ENCODE data around the gene ATG7.

ATG7 gene

GRCh38 chr3:11589706-11590105 lies 317.5 kb downstream of the ATG7 start:
- Histone ChIP-seq H3K79me2 (ENCODE audit: insufficient read depth, low read length) (peaks cover 100% of the 10 kb centered on the region), H3F3A (ENCODE audit: insufficient read depth) (no peaks in the 10 kb centered on the region), H3K9me3 (ENCODE audit: insufficient read depth, low read length) (no peaks in the 10 kb centered on the region), H3K4me2 (ENCODE audit: low read depth, low read length, poor library complexity, severe bottlenecking) (no peak overlapping the region), H4K20me1 (ENCODE audit: low read depth, low read length) (no peaks in the 10 kb centered on the region; the same call in 1 of the 2 replicates), H3K9ac (ENCODE audit: low read length) (no peak overlapping the region), H3K4me3 (ENCODE audit: insufficient read depth, low read length, poor library complexity, severe bottlenecking) (no peak overlapping the region), H2AFZ (ENCODE audit: low read depth, low read length, severe bottlenecking) (no peak overlapping the region), H3K36me3 (ENCODE audit: low read length) (no peaks in the 10 kb centered on the region), H3K9me2 (replicated peaks; ENCODE audit: insufficient read depth, low read length) (no peaks in the 10 kb centered on the region), H3K27ac (ENCODE audit: low read depth, low read length) (no peak overlapping the region), H3K27me3 (ENCODE audit: low read length) (no peaks in the 10 kb centered on the region)
- TF ChIP-seq CTCF (IDR thresholded peaks at IDR 0.05; ENCODE audit: insufficient read depth, low read length, poor library complexity, severe bottlenecking), result no peak
- TF ChIP-seq EZH2phosphoT487 (conservative IDR thresholded peaks at IDR 0.05; ENCODE audit: low read length), result no peak

- Histone ChIP-seq H4K20me1 (ENCODE audit: low read depth, low read length) (no peaks in the 10 kb centered on the region; the same call in 1 of the 2 replicates), H3F3A (ENCODE audit: insufficient read depth) (no peaks in the 10 kb centered on the region), H2AFZ (ENCODE audit: low read depth, low read length, severe bottlenecking) (no peak overlapping the region), H3K9ac (ENCODE audit: low read length) (no peak overlapping the region), H3K4me3 (ENCODE audit: insufficient read depth, low read length, poor library complexity, severe bottlenecking) (no peak overlapping the region), H3K27ac (ENCODE audit: low read depth, low read length) (no peak overlapping the region), H3K36me3 (ENCODE audit: low read length) (peaks cover 1% of the 10 kb centered on the region; the same call in 1 of the 2 replicates), H3K79me2 (ENCODE audit: insufficient read depth, low read length) (peaks cover 89% of the 10 kb centered on the region), H3K9me2 (replicated peaks; ENCODE audit: insufficient read depth, low read length) (no peaks in the 10 kb centered on the region), H3K9me3 (ENCODE audit: insufficient read depth, low read length) (peaks cover 1% of the 10 kb centered on the region; the same call in 1 of the 2 replicates), H3K27me3 (ENCODE audit: low read length) (no peaks in the 10 kb centered on the region), H3K4me2 (ENCODE audit: low read depth, low read length, poor library complexity, severe bottlenecking) (no peak overlapping the region)
- TF ChIP-seq CTCF (IDR thresholded peaks at IDR 0.05; ENCODE audit: insufficient read depth, low read length, poor library complexity, severe bottlenecking), result no peak
- no peak for TF ChIP-seq EZH2phosphoT487 (conservative IDR thresholded peaks at IDR 0.05; ENCODE audit: low read length)
These were observed 318.8 kb downstream of the ATG7 start for GRCh38 chr3:11591002-11591355.

GRCh38 chr3:11591391-11592282 lies 319.4 kb downstream of the ATG7 start:
- Histone ChIP-seq H3K9me3 (ENCODE audit: insufficient read depth, low read length) (peaks cover 6% of the 10 kb centered on the region; the same call in 1 of the 2 replicates), H3K79me2 (ENCODE audit: insufficient read depth, low read length) (peaks cover 89% of the 10 kb centered on the region), H3K9me2 (replicated peaks; ENCODE audit: insufficient read depth, low read length) (no peaks in the 10 kb centered on the region), H3K9ac (ENCODE audit: low read length) (no peak overlapping the region), H3K4me3 (ENCODE audit: insufficient read depth, low read length, poor library complexity, severe bottlenecking) (no peak overlapping the region), H3F3A (ENCODE audit: insufficient read depth) (no peaks in the 10 kb centered on the region), H3K27ac (ENCODE audit: low read depth, low read length) (no peak overlapping the region), H4K20me1 (ENCODE audit: low read depth, low read length) (no peaks in the 10 kb centered on the region; the same call in 1 of the 2 replicates), H3K27me3 (ENCODE audit: low read length) (no peaks in the 10 kb centered on the region), H2AFZ (ENCODE audit: low read depth, low read length, severe bottlenecking) (no peak overlapping the region), H3K36me3 (ENCODE audit: low read length) (peaks cover 8% of the 10 kb centered on the region), H3K4me2 (ENCODE audit: low read depth, low read length, poor library complexity, severe bottlenecking) (no peak overlapping the region)
- TF ChIP-seq CTCF (IDR thresholded peaks at IDR 0.05; ENCODE audit: insufficient read depth, low read length, poor library complexity, severe bottlenecking) (no peak), EZH2phosphoT487 (conservative IDR thresholded peaks at IDR 0.05; ENCODE audit: low read length) (no peak)

Data from SU-DHL-6 (cell line).